Measurements from ENCODE around the gene DISP3. TPM values are rescaled to one million over a fixed set of nuclear protein-coding genes. Genes with fewer than 3 reads are reported as not detected.

Gene DISP3
- total and polyA plus RNA-seq, 9 of the 15 experiments (the other 6 are each of a cell fraction or from before 2014, with no cell fraction given) = 0.03 to 0.19 (median 0.15) TPM; not detected in 5

- peaks cover 9% of the 10 kb centered on the region; the same call in 1 of the 2 replicates for H4K20me1 ChIP-seq (replicated peaks; ENCODE audit: control insufficient read depth, insufficient read depth, low read length)
- no peak overlapping the region for H3K4me2 ChIP-seq (ENCODE audit: insufficient read depth, low read length)
- no peak for DNase-seq (ENCODE audit: extremely low read depth in 1 of 4, low spot score in 3 of 4)
- CTCF ChIA-PET (ENCODE audit: low intra/inter-chr PET ratio) = no interaction called here
- no peak for ATAC-seq
- H3K27me3 ChIP-seq (ENCODE audit: control insufficient read depth in 2 of 2, insufficient read depth in 2 of 2, low read length in 2 of 2) = peaks cover 44 to 94% of the 10 kb centered on the region in 2 experiments; a peak in 4 of 5 replicates
- POLR2A ChIA-PET = interaction anchor here (0.7 to 1.7 kb wide), 2 partner anchors 14 to 18 kb away, joined by 3 to 4 read pairs; no protein-coding TSS in a partner anchor
- no peaks in the 10 kb centered on the region for H3K4me1 ChIP-seq (replicated peaks in 1 of 2; ENCODE audit: control insufficient read depth in 2 of 2, insufficient read depth in 2 of 2, low read length in 2 of 2)
- H3K27ac ChIP-seq (ENCODE audit: extremely low read depth, low read depth, low read length) = no peak overlapping the region
- no peak overlapping the region for H3K4me3 ChIP-seq
- H3K9me1 ChIP-seq (ENCODE audit: control insufficient read depth, insufficient read depth, low read length) = peaks cover 6% of the 10 kb centered on the region
- H3K9ac ChIP-seq (ENCODE audit: insufficient read depth in 1 of 2, low read depth in 2 of 2, low read length in 2 of 2) = no peak overlapping the region
- no peaks in the 10 kb centered on the region for H3K79me2 ChIP-seq (ENCODE audit: control insufficient read depth, insufficient read depth, low read length)
- intact Hi-C loops (cut with micrococcal nuclease) (no loop called here), in situ Hi-C loops (cut with MboI) (no loop called here)
- H3K9me3 ChIP-seq (replicated peaks; ENCODE audit: control insufficient read depth, insufficient read depth, low read depth, low read length) = no peaks in the 10 kb centered on the region
- no peak for FAIRE-seq
- no TSS peak for BruUV-seq (replicated peaks)
- no peak overlapping the region for H2AFZ ChIP-seq (ENCODE audit: low read depth, low read length)
- WGBS (ENCODE audit: insufficient coverage, low coverage, missing lambda C conversion rate) = 4% methylated on average over 4 of the region's 4 CpGs
- no peaks in the 10 kb centered on the region for H3K36me3 ChIP-seq (ENCODE audit: control insufficient read depth, insufficient read depth, low read length)
- TF ChIP-seq RBBP5 (IDR thresholded peaks at IDR 0.05; ENCODE audit: borderline replicate concordance, insufficient read depth, low read length, poor library complexity, severe bottlenecking) (no peak), USF2 (CRISPR knock-in tag; IDR thresholded peaks at IDR 0.05) (no peak), XRCC4 (IDR thresholded peaks at IDR 0.05; ENCODE audit: extremely low read depth, insufficient read depth, insufficient read length) (no peak), CGGBP1 (CRISPR knock-in tag; IDR thresholded peaks at IDR 0.05) (no peak), GTF2F1 (IDR thresholded peaks at IDR 0.05; ENCODE audit: low read depth, low read length) (no peak), MAZ (CRISPR knock-in tag; conservative IDR thresholded peaks at IDR 0.05 in 1 of 2, IDR thresholded peaks at IDR 0.05 in 1 of 2) (no peak), NFATC3 (IDR thresholded peaks at IDR 0.05) (no peak), TAF15 (IDR thresholded peaks at IDR 0.05; ENCODE audit: low read depth, low read length) (no peak), ARNT (IDR thresholded peaks at IDR 0.05) (no peak), GABPB2 (CRISPR knock-in tag; conservative IDR thresholded peaks at IDR 0.05) (no peak), ERF (CRISPR knock-in tag; IDR thresholded peaks at IDR 0.05) (no peak), MCM2 (IDR thresholded peaks at IDR 0.05; ENCODE audit: low read depth) (no peak), ZNF133 (CRISPR knock-in tag; IDR thresholded peaks at IDR 0.05) (no peak), HNRNPK (IDR thresholded peaks at IDR 0.05; ENCODE audit: low read depth, low read length, poor library complexity, severe bottlenecking) (no peak), C11orf30 (IDR thresholded peaks at IDR 0.05; ENCODE audit: low read depth) (no peak), ZKSCAN1 (IDR thresholded peaks at IDR 0.05; ENCODE audit: low read depth, low read length) (no peak)
Measured at GRCh38 chr1:11456965-11457364, 22.0 kb upstream of the DISP3 start.
